ENCODE measurements around the gene KYNU. TPM values are rescaled to one million over a fixed set of nuclear protein-coding genes. Genes with fewer than 3 reads are reported as not detected.
"Not testable (repeated sequence)": the region's sequence is repeated elsewhere in the genome, so short reads cannot be mapped to it uniquely, and the experiment has no call there.

The KYNU gene
- total and polyA plus RNA-seq, 7 experiments from 2014 or later, result 0.13 to 23.4 (median 1.4) TPM; not detected in 2

DNA sequence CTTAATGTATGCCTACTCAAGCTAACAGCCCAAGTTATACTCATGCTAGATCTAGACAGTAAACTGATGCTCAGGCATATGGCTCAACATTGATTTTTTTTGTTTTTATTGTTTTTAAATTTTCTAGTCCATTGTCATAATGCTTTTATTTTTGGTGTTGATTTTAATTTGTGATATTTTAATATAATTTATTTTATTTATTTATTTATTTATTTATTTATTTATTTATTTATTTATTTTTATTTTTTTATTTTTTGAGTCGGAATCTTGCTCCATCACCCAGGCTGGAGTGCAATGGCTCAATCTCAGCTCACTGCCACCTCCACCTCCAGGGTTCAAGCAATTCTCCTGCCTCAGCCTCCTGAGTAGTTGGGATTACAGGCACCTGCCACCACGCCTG, 12.9 kb upstream of the KYNU start:
- POLR2A ChIA-PET; H3K36me3 ChIP-seq (ENCODE audit: control insufficient read depth in 2 of 3, insufficient read depth in 3 of 3, low read length in 3 of 3); H3K27ac ChIP-seq (ENCODE audit: low read depth, low read length): not testable (repeated sequence)

DNA sequence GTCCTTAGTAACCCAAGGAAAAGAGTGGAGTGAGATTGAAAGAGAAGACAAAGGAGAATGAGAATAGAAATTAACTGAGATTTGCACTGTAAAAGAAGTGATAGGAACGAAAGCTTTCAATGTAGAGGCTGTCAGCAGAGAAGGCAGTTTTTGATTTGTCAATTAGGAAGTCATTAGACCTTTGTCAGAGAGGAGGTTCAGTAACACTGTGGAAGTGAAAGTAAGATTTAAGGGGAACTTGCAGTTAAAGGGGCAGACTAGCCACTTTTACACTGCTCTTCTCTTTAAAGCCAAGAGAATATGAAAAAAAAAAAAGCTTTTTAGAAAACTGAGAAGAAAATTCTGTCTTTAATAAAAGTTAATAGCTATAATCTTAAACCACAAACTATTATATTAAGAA, 11.5 kb upstream of the KYNU start:
- H3K9me3 ChIP-seq (ENCODE audit: control insufficient read depth in 2 of 3, low read length in 3 of 3), result no peaks in the 10 kb centered on the region
- H3K27ac Mint-ChIP-seq, result no peak overlapping the region
- H3K9me3 Mint-ChIP-seq, result peaks cover 0 to 4% (median 0%) of the 10 kb centered on the region in 11 donors
- peaks cover 0 to 5% (median 4%) of the 10 kb centered on the region in 5 donors for H3K27me3 Mint-ChIP-seq
- peaks cover 0 to 5% (median 0%) of the 10 kb centered on the region in 7 donors for H3K4me1 Mint-ChIP-seq
- ChIA-PET CTCF (no interaction called here), POLR2A (no interaction called here)
- no peaks in the 10 kb centered on the region for H3K27me3 ChIP-seq (ENCODE audit: control insufficient read depth in 2 of 2, insufficient read depth in 2 of 2, low read length in 2 of 2)
- DNase-seq, result no peak
- H3K4me3 Mint-ChIP-seq, result no peak overlapping the region
- no peaks in the 10 kb centered on the region for H3K36me3 ChIP-seq (ENCODE audit: control insufficient read depth in 2 of 3, insufficient read depth in 3 of 3, low read length in 3 of 3)
- no peaks in the 10 kb centered on the region for H3K4me1 ChIP-seq (ENCODE audit: control insufficient read depth in 2 of 2, insufficient read depth in 2 of 2, low read length in 2 of 2)
- H3K36me3 Mint-ChIP-seq, result no peaks in the 10 kb centered on the region
- H3K27ac ChIP-seq (ENCODE audit: low read depth, low read length), result no peak overlapping the region
- H3K4me3 ChIP-seq (ENCODE audit: low read length), result no peak overlapping the region
- peak; percentile 63 for ATAC-seq
- intact Hi-C loops (cut with micrococcal nuclease), result no loop called here

More for the DNA sequence above, 12.9 kb upstream of the KYNU start:
- H3K9me3 Mint-ChIP-seq; H3K4me3 Mint-ChIP-seq; H3K27me3 Mint-ChIP-seq; H3K4me1 ChIP-seq (ENCODE audit: control insufficient read depth in 2 of 2, insufficient read depth in 2 of 2, low read length in 2 of 2); ATAC-seq; H3K4me1 Mint-ChIP-seq; intact Hi-C loops (cut with micrococcal nuclease); H3K4me3 ChIP-seq (ENCODE audit: low read length); H3K27me3 ChIP-seq (ENCODE audit: control insufficient read depth in 2 of 2, insufficient read depth in 2 of 2, low read length in 2 of 2); H3K27ac Mint-ChIP-seq; H3K9me3 ChIP-seq (ENCODE audit: control insufficient read depth in 2 of 3, low read length in 3 of 3); DNase-seq; H3K36me3 Mint-ChIP-seq; CTCF ChIA-PET: not testable (repeated sequence)

DNA sequence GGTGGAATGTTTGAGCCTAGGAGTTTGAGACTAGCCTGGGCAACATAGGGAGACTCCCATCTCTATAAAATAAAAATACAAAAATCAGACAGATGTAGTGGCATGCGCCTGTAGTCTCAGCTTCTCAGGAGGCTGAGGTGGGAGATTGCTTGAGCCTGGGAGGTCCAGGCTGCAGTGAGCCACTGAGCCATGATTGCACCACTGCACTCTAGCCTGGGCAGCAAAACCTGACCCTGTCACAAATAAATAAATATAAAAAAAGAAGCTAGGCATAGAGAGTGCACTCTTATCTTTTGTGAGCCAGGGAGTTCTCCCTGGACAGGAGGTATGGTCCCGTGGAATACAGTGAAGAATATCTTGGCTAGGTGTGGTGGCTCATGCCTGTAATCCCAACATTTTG, 11.0 kb upstream of the KYNU start:
- Mint-ChIP-seq H3K36me3 (no peaks in the 10 kb centered on the region), H3K9me3 (peaks cover 0 to 4% (median 0%) of the 10 kb centered on the region in 11 donors), H3K27me3 (peaks cover 0 to 5% (median 4%) of the 10 kb centered on the region in 5 donors), H3K4me3 (no peak overlapping the region), H3K27ac (no peak overlapping the region), H3K4me1 (peaks cover 0 to 5% (median 0%) of the 10 kb centered on the region in 7 donors)
- H3K27ac ChIP-seq (ENCODE audit: low read depth, low read length), result no peak overlapping the region
- intact Hi-C loops (cut with micrococcal nuclease), result no loop called here
- no peak for DNase-seq
- ATAC-seq, result no peak
- H3K4me1 ChIP-seq (ENCODE audit: control insufficient read depth in 2 of 2, insufficient read depth in 2 of 2, low read length in 2 of 2), result no peaks in the 10 kb centered on the region
- H3K4me3 ChIP-seq (ENCODE audit: low read length), result no peak overlapping the region
- no peaks in the 10 kb centered on the region for H3K9me3 ChIP-seq (ENCODE audit: control insufficient read depth in 2 of 3, low read length in 3 of 3)
- no peaks in the 10 kb centered on the region for H3K36me3 ChIP-seq (ENCODE audit: control insufficient read depth in 2 of 3, insufficient read depth in 3 of 3, low read length in 3 of 3)
- H3K27me3 ChIP-seq (ENCODE audit: control insufficient read depth in 2 of 2, insufficient read depth in 2 of 2, low read length in 2 of 2), result no peaks in the 10 kb centered on the region
- ChIA-PET POLR2A (no interaction called here), CTCF (no interaction called here)

- no peak for DNase-seq
- intact Hi-C loops (cut with micrococcal nuclease), result no loop called here
- Histone ChIP-seq H3K27ac (ENCODE audit: low read depth, low read length) (no peak overlapping the region), H3K4me1 (ENCODE audit: control insufficient read depth in 2 of 2, insufficient read depth in 2 of 2, low read length in 2 of 2) (no peaks in the 10 kb centered on the region), H3K27me3 (ENCODE audit: control insufficient read depth in 2 of 2, insufficient read depth in 2 of 2, low read length in 2 of 2) (no peaks in the 10 kb centered on the region), H3K9me3 (ENCODE audit: control insufficient read depth in 2 of 3, low read length in 3 of 3) (no peaks in the 10 kb centered on the region), H3K36me3 (ENCODE audit: control insufficient read depth in 2 of 3, insufficient read depth in 3 of 3, low read length in 3 of 3) (no peaks in the 10 kb centered on the region), H3K4me3 (ENCODE audit: low read length) (no peak overlapping the region)
- ChIA-PET POLR2A (no interaction called here), CTCF (no interaction called here)
- peaks cover 0 to 4% (median 0%) of the 10 kb centered on the region in 11 donors for H3K9me3 Mint-ChIP-seq
- ATAC-seq, result peak; percentile 36
- no peak overlapping the region for H3K27ac Mint-ChIP-seq
- H3K36me3 Mint-ChIP-seq, result no peaks in the 10 kb centered on the region
- peaks cover 0 to 5% (median 0%) of the 10 kb centered on the region in 7 donors for H3K4me1 Mint-ChIP-seq
- peaks cover 0 to 5% (median 4%) of the 10 kb centered on the region in 5 donors for H3K27me3 Mint-ChIP-seq
- H3K4me3 Mint-ChIP-seq, result no peak overlapping the region
Observed at GRCh38 chr2:142867136-142867535, 10.3 kb upstream of the KYNU start.

GRCh38 chr2:142868229-142868762, 9.2 kb upstream of the KYNU start:
- H3K9me3 Mint-ChIP-seq, result peaks cover 0 to 4% (median 0%) of the 10 kb centered on the region in 11 donors
- Histone ChIP-seq H3K27ac (ENCODE audit: low read depth, low read length) (no peak overlapping the region), H3K27me3 (ENCODE audit: control insufficient read depth in 2 of 2, insufficient read depth in 2 of 2, low read length in 2 of 2) (no peaks in the 10 kb centered on the region), H3K4me1 (ENCODE audit: control insufficient read depth in 2 of 2, insufficient read depth in 2 of 2, low read length in 2 of 2) (no peaks in the 10 kb centered on the region), H3K4me3 (ENCODE audit: low read length) (no peak overlapping the region), H3K36me3 (ENCODE audit: control insufficient read depth in 2 of 3, insufficient read depth in 3 of 3, low read length in 3 of 3) (no peaks in the 10 kb centered on the region), H3K9me3 (ENCODE audit: control insufficient read depth in 2 of 3, low read length in 3 of 3) (no peaks in the 10 kb centered on the region)
- H3K4me1 Mint-ChIP-seq, result peaks cover 0 to 5% (median 0%) of the 10 kb centered on the region in 7 donors
- H3K27me3 Mint-ChIP-seq, result peaks cover 0 to 5% (median 4%) of the 10 kb centered on the region in 5 donors
- ATAC-seq, result peak; percentile 85
- CTCF ChIA-PET, result no interaction called here
- H3K4me3 Mint-ChIP-seq, result no peak overlapping the region
- H3K36me3 Mint-ChIP-seq, result no peaks in the 10 kb centered on the region
- peak in 1 of 9 donors; percentile 21 for DNase-seq
- POLR2A ChIA-PET, result no interaction called here
- no peak overlapping the region for H3K27ac Mint-ChIP-seq
- intact Hi-C loops (cut with micrococcal nuclease), result no loop called here

GRCh38 chr2:142869065-142869460, 8.4 kb upstream of the KYNU start:
- ATAC-seq; H3K4me1 Mint-ChIP-seq; CTCF ChIA-PET; DNase-seq; H3K4me3 Mint-ChIP-seq; H3K36me3 ChIP-seq (ENCODE audit: control insufficient read depth in 2 of 3, insufficient read depth in 3 of 3, low read length in 3 of 3); H3K4me3 ChIP-seq (ENCODE audit: low read length); H3K4me1 ChIP-seq (ENCODE audit: control insufficient read depth in 2 of 2, insufficient read depth in 2 of 2, low read length in 2 of 2); H3K27me3 Mint-ChIP-seq; H3K9me3 ChIP-seq (ENCODE audit: control insufficient read depth in 2 of 3, low read length in 3 of 3); H3K27me3 ChIP-seq (ENCODE audit: control insufficient read depth in 2 of 2, insufficient read depth in 2 of 2, low read length in 2 of 2); POLR2A ChIA-PET; H3K9me3 Mint-ChIP-seq; H3K27ac Mint-ChIP-seq; intact Hi-C loops (cut with micrococcal nuclease); H3K36me3 Mint-ChIP-seq; H3K27ac ChIP-seq (ENCODE audit: low read depth, low read length): not testable (repeated sequence)

- H3K27ac ChIP-seq (ENCODE audit: low read depth, low read length), result no peak overlapping the region
- H3K36me3 ChIP-seq (ENCODE audit: control insufficient read depth in 2 of 3, insufficient read depth in 3 of 3, low read length in 3 of 3), result no peaks in the 10 kb centered on the region
- H3K27me3 ChIP-seq (ENCODE audit: control insufficient read depth in 2 of 2, insufficient read depth in 2 of 2, low read length in 2 of 2), result no peaks in the 10 kb centered on the region
- Mint-ChIP-seq H3K4me1 (peaks cover 0 to 5% (median 0%) of the 10 kb centered on the region in 7 donors), H3K27ac (no peak overlapping the region), H3K4me3 (no peak overlapping the region), H3K9me3 (peaks cover 0 to 4% (median 0%) of the 10 kb centered on the region in 11 donors), H3K27me3 (peaks cover 0 to 12% (median 5%) of the 10 kb centered on the region in 5 donors), H3K36me3 (no peaks in the 10 kb centered on the region)
- intact Hi-C loops (cut with micrococcal nuclease), result no loop called here
- H3K9me3 ChIP-seq (ENCODE audit: control insufficient read depth in 2 of 3, low read length in 3 of 3), result no peaks in the 10 kb centered on the region
- ATAC-seq (no peak), DNase-seq (no peak)
- no peaks in the 10 kb centered on the region for H3K4me1 ChIP-seq (ENCODE audit: control insufficient read depth in 2 of 2, insufficient read depth in 2 of 2, low read length in 2 of 2)
- CTCF ChIA-PET, result no interaction called here
- POLR2A ChIA-PET, result no interaction called here
- no peak overlapping the region for H3K4me3 ChIP-seq (ENCODE audit: low read length)
Observed at GRCh38 chr2:142869461-142870106, 7.9 kb upstream of the KYNU start.
